Activated CD4-positive, alpha-beta memory T cell treated with anti-CD3 and anti-CD28 coated beads, Interleukin-2, amount 10 ng/mL, durations not matched to agents 7 days and 5 days (primary cell): ENCODE measurements around the gene NT5DC2. TPM values are rescaled to one million over a fixed set of nuclear protein-coding genes. Genes with fewer than 3 reads are reported as not detected.

Source experiments
- CTCF ChIA-PET: fragments of 350-600 bp; sonication (Branson Sonifier 250); formaldehyde crosslinking; loops from one replicate; lab custom pipeline; 2021; ENCODE audit warnings: antibody characterized with exemption, inconsistent platforms; lab: Charles Lee
- POLR2A ChIA-PET: fragments of 350-600 bp; sonication (Branson Sonifier 250); formaldehyde crosslinking; loops from one replicate; lab custom pipeline; 2021; ENCODE audit warnings: antibody characterized with exemption; lab: Charles Lee
- DNase-seq: peaks from one replicate; pipeline ENCODE4 v3.0.0-alpha.2; 2020
- H3K27ac Mint-ChIP-seq: one replicate; pipeline ENCODE4 v1.8.0; 2021; ENCODE audit warnings: mild to moderate bottlenecking, mixed read lengths
- H3K27me3 Mint-ChIP-seq: one replicate; pipeline ENCODE4 v1.8.0; 2021; ENCODE audit warnings: mixed read lengths
- H3K36me3 Mint-ChIP-seq: one replicate; pipeline ENCODE4 v1.8.0; 2021; ENCODE audit warnings: low read depth, mixed read lengths
- H3K4me1 Mint-ChIP-seq: one replicate; pipeline ENCODE4 v1.8.0; 2021; ENCODE audit warnings: mixed read lengths
- H3K4me3 Mint-ChIP-seq: one replicate; pipeline ENCODE4 v1.8.0; 2021; ENCODE audit warnings: mild to moderate bottlenecking, mixed read lengths
- H3K9me3 Mint-ChIP-seq: one replicate; pipeline ENCODE4 v1.8.0; 2021; ENCODE audit warnings: mixed read lengths
- total RNA-seq, 2 experiments: library from RNA; stranded (reverse); gene quantifications; one replicate each; pipeline ENCODE4 v1.2.3, GENCODE V29; 2021

The NT5DC2 gene
- total RNA-seq, 2 experiments from 2014 or later = 26.2 to 28.1 TPM

GRCh38 chr3:52507359-52507758, 26.3 kb downstream of the NT5DC2 start:
- Mint-ChIP-seq H3K27me3 (no peaks in the 10 kb centered on the region), H3K36me3 (no peaks in the 10 kb centered on the region), H3K4me3 (no peak overlapping the region), H3K9me3 (no peaks in the 10 kb centered on the region), H3K27ac (no peak overlapping the region), H3K4me1 (no peaks in the 10 kb centered on the region)
- POLR2A ChIA-PET = no interaction called here
- CTCF ChIA-PET = no interaction called here
- no peak for DNase-seq

DNA sequence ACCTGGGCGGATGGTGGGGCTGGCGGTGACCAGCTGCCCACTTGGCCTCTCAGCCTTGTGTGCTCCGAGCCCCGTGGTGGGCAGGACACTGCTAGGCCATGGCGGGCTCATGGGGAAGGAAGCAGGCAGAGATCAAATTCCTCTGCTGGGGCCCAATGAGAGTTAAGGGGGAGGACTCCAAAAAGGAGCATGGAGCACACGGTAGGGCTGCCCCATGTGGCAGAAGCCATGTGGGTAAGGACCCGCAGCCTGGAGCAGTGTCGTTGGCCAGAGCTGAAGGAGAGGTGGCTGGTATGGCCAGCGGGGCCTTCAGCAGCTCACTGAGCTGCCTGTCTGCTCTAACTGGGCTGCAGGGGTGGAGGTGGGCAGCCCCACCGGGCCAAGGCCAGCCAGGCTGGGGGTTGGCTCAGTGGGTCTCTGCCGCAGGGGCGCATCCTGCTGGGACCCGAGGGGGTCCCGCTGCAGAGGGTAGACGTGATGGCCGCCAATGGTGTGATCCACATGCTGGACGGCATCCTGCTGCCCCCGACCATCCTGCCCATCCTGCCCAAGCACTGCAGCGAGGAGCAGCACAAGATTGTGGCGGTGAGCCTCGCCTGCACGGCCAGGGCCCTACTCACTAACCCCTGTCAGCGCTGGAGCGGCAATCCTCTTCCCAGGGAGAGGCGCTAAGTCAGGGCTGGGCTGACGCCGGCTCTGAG, 27.2 kb downstream of the NT5DC2 start:
- ChIA-PET POLR2A (no interaction called here), CTCF (no interaction called here)
- Mint-ChIP-seq H3K27me3 (no peaks in the 10 kb centered on the region), H3K9me3 (no peaks in the 10 kb centered on the region), H3K4me1 (no peaks in the 10 kb centered on the region), H3K27ac (no peak overlapping the region), H3K36me3 (no peaks in the 10 kb centered on the region), H3K4me3 (no peak overlapping the region)
- no peak for DNase-seq

DNA sequence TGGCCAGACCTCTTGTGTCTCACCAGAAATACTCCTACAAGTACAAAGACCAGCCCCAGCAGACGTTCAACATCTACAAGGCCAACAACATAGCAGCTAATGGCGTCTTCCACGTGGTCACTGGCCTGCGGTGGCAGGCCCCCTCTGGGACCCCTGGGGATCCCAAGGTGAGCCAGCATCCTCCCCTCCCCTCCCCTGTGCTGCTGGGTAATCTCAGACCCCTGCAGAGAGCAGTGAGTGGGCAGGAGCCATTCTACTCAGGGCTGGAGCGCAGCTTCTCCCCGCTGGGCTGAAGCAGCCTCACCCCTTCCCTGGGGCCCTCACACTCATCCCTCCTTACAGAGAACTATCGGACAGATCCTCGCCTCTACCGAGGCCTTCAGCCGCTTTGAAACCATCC, 28.7 kb downstream of the NT5DC2 start:
- H3K9me3 Mint-ChIP-seq = no peaks in the 10 kb centered on the region
- DNase-seq = no peak
- H3K36me3 Mint-ChIP-seq = no peaks in the 10 kb centered on the region
- no peak overlapping the region for H3K27ac Mint-ChIP-seq
- H3K4me1 Mint-ChIP-seq = no peaks in the 10 kb centered on the region
- CTCF ChIA-PET = no interaction called here
- H3K27me3 Mint-ChIP-seq = no peaks in the 10 kb centered on the region
- H3K4me3 Mint-ChIP-seq = no peak overlapping the region
- POLR2A ChIA-PET = no interaction called here

DNA sequence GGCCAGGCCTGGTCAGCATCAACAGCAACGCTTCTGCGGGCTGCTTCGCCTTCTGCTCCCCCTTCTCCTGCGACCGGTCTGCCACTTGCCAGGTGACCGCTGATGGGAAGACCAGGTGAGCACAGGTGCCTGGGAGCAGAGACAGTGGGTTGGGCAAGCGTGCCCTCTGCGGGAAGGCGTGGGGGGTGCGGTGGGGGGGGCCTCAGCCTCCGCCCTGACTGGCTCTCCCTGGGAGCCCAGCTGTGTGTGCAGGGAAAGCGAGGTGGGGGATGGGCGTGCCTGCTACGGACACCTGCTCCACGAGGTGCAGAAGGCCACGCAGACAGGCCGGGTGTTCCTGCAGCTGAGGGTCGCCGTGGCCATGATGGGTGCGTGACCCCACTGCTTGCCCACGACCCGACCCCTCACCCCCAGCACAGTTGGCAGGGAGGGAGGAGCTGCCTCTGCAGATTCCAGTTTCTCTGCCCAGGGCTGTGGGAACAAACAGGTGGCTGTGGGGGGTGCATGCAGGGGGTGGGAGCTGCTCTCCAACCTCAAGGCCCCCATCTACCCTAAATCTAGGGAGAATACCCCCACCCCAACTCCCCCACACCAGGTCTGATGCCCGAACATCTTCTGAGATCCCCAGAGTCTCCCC, 29.8 kb downstream of the NT5DC2 start:
- Mint-ChIP-seq H3K27me3 (no peaks in the 10 kb centered on the region), H3K4me3 (no peak overlapping the region), H3K27ac (no peak overlapping the region), H3K9me3 (no peaks in the 10 kb centered on the region), H3K36me3 (no peaks in the 10 kb centered on the region), H3K4me1 (no peaks in the 10 kb centered on the region)
- CTCF ChIA-PET = no interaction called here
- POLR2A ChIA-PET = no interaction called here
- DNase-seq = no peak

DNA sequence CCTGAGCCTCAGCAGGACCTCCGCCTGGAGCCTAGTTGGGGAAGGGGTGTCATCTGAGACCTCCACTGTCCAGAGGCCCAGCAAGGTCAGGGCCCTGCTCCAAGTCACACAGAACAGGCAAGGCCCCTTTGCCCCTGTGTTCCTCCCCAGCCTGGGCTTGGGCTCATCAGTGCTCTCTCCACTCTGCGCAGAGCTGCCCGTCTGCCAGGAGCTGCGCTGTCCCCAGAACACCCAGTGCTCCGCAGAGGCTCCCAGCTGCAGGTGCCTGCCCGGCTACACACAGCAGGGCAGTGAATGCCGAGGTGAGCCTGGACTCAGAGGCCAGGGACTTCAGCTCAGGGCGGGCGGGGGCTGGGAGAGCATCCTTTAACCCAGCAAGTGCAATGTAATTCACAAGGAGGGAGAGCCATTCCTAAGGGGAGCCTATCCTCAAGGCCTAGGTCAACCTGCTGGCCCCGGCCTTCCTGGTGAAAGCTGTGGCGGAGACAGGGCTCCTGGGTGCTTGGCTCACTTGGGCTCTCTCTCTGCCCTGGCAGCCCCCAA, 30.8 kb downstream of the NT5DC2 start:
- POLR2A ChIA-PET = no interaction called here
- H3K9me3 Mint-ChIP-seq = no peaks in the 10 kb centered on the region
- no peak overlapping the region for H3K4me3 Mint-ChIP-seq
- H3K36me3 Mint-ChIP-seq = no peaks in the 10 kb centered on the region
- H3K4me1 Mint-ChIP-seq = no peaks in the 10 kb centered on the region
- no peaks in the 10 kb centered on the region for H3K27me3 Mint-ChIP-seq
- CTCF ChIA-PET = no interaction called here
- DNase-seq = no peak
- H3K27ac Mint-ChIP-seq = no peak overlapping the region

DNA sequence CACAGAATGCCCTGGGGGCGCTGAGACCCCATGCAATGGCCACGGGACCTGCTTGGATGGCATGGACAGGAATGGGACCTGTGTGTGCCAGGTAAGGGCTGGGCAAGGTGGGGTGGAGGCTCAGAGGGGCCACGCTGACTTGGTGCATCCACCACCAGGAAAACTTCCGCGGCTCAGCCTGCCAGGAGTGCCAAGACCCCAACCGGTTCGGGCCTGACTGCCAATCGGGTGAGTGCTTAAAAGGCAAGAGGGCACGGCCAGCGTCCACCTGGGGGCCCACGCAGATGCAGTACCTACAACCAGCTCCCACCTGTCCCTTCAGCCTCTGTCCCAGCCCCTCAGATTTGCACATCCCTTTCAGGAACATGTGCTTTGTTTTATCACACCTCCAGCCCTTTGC, 31.7 kb downstream of the NT5DC2 start:
- peaks cover 3% of the 10 kb centered on the region for H3K4me1 Mint-ChIP-seq
- POLR2A ChIA-PET = no interaction called here
- H3K9me3 Mint-ChIP-seq = no peaks in the 10 kb centered on the region
- H3K4me3 Mint-ChIP-seq = no peak overlapping the region
- CTCF ChIA-PET = no interaction called here
- DNase-seq = no peak
- no peaks in the 10 kb centered on the region for H3K27me3 Mint-ChIP-seq
- H3K27ac Mint-ChIP-seq = no peak overlapping the region
- H3K36me3 Mint-ChIP-seq = no peaks in the 10 kb centered on the region

GRCh38 chr3:52501046-52501445, 32.6 kb downstream of the NT5DC2 start:
- POLR2A ChIA-PET = interaction anchor here (1.4 kb wide), 1 partner anchor 10 kb away, joined by 4 read pairs; no protein-coding TSS in a partner anchor
- Mint-ChIP-seq H3K9me3 (no peaks in the 10 kb centered on the region), H3K4me1 (peaks cover 3% of the 10 kb centered on the region), H3K27ac (no peak overlapping the region), H3K4me3 (no peak overlapping the region), H3K36me3 (no peaks in the 10 kb centered on the region), H3K27me3 (no peaks in the 10 kb centered on the region)
- no peak for DNase-seq
- CTCF ChIA-PET = no interaction called here

DNA sequence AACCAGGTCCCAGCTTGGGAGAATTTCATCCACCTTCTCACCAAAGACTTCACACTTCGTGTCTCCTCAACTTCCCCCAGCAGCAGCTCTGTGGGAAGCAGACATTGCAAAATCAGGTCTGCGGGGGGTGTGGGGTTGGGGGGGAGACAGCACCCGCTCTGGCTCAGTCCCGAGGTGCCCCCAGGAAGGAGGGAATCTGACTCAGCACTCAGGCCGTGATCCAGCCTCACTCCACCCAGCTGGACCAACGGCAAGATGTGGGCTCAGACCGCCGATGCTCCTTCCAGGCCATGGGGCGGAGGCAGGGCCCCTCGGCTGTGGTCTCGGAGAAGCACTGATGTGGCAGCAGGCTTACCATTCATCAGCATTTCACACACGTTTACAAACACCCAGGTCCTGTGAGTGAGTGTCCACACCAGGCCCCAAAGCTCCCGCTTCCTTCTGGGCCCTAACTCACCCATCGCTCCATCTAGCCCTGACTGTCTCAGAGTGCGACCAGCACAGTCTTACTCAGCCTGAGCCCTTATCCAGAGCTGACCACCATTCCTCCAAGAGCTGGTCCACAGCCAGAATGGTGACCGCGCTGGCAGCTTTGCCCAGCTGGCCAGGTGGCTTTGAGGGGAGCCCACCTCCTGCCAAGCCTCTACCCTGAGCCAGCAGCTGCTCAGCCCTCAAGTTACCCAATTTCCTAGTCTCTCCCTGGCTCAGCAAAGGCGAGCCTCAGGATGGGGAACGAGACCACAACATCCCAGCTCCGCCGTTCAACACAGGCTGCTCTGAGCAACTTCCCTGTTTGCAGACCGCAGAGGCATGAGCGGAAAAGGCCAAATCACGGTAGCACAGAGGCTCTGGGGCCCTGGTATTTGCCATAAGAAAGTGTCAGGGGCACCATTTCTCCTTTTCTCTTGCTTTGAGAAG, 35.3 kb downstream of the NT5DC2 start:
- ChIA-PET CTCF (no interaction called here), POLR2A (no interaction called here)
- Mint-ChIP-seq H3K4me1 (peaks cover 3% of the 10 kb centered on the region), H3K36me3 (no peaks in the 10 kb centered on the region), H3K4me3 (no peak overlapping the region), H3K9me3 (no peaks in the 10 kb centered on the region), H3K27me3 (no peaks in the 10 kb centered on the region), H3K27ac (no peak overlapping the region)
- no peak for DNase-seq

DNA sequence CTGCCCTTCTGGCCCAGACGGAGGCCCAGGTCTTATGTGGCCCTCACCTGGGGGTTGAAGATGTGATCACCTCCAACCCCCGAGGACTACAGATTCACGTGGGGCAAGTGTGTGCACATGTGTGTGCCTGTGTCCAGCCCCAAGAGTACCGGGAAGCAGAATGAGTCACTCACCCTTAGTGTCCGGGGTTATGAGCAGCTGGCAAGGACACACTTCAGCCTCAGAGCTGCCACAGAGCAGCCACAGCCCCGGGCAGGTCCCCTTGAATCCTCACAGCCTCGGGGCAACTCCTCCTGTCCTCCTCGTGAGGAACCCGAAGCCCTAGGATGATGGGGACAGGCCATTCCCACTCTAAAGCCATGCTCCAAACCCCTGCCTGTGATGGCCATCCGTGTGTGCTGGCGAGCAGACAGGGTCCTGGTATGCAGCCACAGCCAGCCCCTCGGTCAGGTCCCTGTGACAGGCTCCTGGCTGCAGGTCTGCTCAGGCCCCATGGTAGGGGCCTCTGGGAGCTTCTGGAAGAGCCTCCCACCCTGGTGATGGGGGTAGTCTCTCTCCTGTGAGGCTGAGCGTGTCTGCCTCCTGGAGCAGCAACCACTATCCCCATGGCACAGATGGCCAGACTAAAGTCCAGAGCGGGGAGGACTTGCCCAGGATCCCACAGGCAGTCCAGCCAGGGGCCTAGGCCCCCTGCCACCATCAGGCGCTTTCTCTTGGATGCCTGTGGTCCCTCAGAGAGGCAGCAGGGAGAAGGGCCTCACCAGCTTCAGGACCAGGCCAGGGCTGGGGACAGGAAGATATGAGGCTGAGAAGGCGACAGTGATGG, 37.7 kb downstream of the NT5DC2 start:
- Mint-ChIP-seq H3K36me3 (peaks cover 14% of the 10 kb centered on the region), H3K9me3 (no peaks in the 10 kb centered on the region), H3K27me3 (no peaks in the 10 kb centered on the region), H3K27ac (no peak overlapping the region), H3K4me3 (no peak overlapping the region), H3K4me1 (peaks cover 3% of the 10 kb centered on the region)
- ChIA-PET POLR2A (no interaction called here), CTCF (no interaction called here)
- DNase-seq = no peak

- CTCF ChIA-PET = no interaction called here
Observed at GRCh38 chr3:52494886-52495495, 38.7 kb downstream of the NT5DC2 start, which contains the start of gene STAB1. TSS of gene STAB1 (plus strand) at chr3:52495338. CDS start at chr3:52495414, 76 bp downstream.

GRCh38 chr3:52494445-52494844, 39.2 kb downstream of the NT5DC2 start:
- CTCF ChIA-PET = no interaction called here
- POLR2A ChIA-PET = no interaction called here
- Mint-ChIP-seq H3K4me3 (no peak overlapping the region), H3K27ac (no peak overlapping the region), H3K4me1 (peaks cover 3% of the 10 kb centered on the region), H3K9me3 (no peaks in the 10 kb centered on the region), H3K36me3 (peaks cover 14% of the 10 kb centered on the region), H3K27me3 (no peaks in the 10 kb centered on the region)
- no peak for DNase-seq

More at GRCh38 chr3:52494886-52495495, 38.7 kb downstream of the NT5DC2 start, which contains the start of gene STAB1:
- H3K27ac Mint-ChIP-seq = no peak within 1 kb of the TSS
- H3K4me3 Mint-ChIP-seq = no peak within 1 kb of the TSS
- POLR2A ChIA-PET = no interaction called here
- H3K4me1 Mint-ChIP-seq = peaks cover 3% of the 10 kb centered on the region
- no peaks in the 10 kb centered on the region for H3K27me3 Mint-ChIP-seq
- H3K9me3 Mint-ChIP-seq = no peaks in the 10 kb centered on the region
- H3K36me3 Mint-ChIP-seq = peaks cover 14% of the 10 kb centered on the region
- no peak for DNase-seq
